GM18505 (cell line): ENCODE data around the gene VEGFA.

Experiments
- ATAC-seq: cut with Tn5 transposase; IDR thresholded peaks from one replicate; pipeline ENCODE4 v1.9.1; 2021; ENCODE audit not compliant: unreplicated experiment
- POLR2A ChIP-seq: IDR thresholded peaks from 4 replicates; pipeline ENCODE4 v1.6.1; 2011; ENCODE audit warnings: borderline replicate concordance; ENCODE audit not compliant: insufficient read depth, insufficient read length; ENCODE audit errors: extremely low read depth

The VEGFA gene

DNA sequence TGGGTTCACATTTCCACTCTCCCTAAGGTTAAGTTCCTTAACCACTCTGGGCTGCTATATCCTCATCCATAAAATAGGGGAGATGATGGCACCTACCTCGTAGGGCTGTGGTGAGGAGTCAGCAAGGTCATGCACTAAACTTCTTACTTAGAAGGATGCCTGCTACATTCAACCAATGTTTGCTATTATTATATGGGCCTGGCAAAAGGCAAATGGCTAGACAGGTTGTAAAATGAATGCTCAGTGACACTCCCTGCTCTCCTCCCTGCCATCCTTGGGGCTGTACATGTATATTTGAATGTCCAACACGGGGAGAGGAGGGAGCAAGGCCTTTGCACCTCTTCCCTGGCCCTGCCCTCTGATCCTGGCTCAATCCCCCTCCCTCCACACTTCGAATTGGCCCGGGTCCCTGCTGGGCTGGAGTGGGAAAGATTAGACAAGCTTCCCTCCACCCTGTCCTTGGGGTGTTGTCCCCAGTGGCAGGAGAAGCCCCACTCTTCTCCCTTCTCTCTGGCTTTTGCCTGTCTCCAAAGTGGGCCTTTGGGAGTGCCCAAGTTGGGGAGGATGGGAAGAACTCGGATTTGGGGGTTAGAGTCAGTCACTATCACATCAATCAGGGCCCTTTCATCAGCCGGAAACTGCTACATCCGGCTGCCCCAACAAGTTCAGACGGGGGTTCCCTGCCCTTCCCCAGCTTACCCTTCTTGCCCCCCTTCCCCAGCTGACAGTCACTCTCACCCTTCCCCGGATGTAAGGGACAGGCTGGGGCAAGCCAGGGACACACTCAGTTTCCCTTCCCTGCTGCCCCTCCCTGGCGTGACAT lies 36.3 kb upstream of the VEGFA start:
- TF ChIP-seq POLR2A = no peak
- no peak for ATAC-seq

DNA sequence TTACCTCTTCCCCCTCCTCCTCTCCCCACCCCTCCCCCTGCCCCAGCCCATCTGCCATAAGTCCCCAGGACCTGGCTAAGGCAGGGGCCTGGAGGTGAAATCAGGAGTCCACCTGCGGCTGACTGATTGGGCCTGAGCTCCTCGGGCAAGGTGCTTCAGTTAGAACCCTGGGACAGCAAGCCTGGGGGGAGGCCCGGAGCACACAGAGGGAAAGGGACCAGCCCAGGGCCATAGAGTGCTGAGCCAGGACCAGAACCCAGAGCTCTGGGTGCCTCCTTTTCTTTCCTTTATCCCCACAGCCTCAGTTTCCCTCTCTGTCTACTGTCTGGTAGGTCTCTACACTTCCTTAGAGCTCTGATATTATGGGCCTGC lies 35.7 kb upstream of the VEGFA start:
- TF ChIP-seq POLR2A = no peak
- no peak for ATAC-seq

DNA sequence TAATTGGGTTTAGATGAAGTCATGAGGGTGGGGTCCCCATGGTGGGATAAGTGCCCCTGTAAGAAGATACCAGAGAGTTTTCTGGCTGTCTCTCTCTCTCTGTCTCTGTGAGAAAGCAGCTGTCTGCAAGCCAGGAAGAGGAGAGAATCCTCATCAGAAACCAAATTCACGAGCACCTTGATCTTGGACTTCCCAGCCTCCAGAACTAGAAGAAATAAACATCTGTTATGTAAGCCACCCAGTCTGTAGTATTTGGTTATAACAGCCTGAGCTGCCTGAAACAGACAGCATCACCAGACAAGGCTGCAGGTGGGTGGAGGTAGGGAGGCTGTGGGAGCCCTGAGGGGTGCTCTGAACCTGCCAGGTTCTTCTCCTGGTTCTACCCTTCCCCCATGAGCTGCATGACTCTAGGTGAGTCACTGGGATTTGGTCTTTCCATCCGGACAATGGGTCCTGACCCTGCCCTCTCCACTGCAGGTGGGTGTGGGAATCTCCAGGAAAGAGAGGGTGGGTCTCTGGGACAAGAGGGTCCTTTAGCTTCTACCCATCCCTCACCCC lies 34.3 kb upstream of the VEGFA start:
- ATAC-seq = no peak
- TF ChIP-seq POLR2A = no peak

DNA sequence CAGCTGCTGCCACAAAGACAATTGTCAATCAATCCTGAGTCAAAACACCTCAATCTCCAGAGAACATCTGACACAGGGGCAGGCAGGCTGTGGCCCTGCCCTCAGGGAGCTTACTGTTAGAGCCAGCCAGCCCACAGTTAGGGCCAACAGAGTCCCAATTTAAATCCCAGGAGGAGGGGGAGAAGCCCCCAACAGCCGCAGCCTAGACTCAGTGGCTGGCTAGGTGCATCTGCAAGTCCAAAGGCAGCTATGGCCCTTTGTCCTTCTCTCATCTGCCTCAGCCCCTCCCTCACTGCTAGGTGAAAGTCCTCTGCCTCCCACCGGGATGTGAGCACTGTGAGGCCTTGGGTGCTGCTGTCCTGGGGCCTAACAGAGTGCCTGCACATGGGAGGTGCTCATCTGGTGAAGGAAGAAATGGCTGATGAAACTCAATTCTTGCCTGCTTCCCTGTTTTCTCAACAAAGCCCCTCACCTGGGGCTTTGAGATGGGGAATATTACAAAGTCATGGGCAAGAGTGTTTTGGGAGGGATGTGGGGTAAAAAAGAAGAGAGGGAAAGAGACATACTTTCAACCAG lies 33.7 kb upstream of the VEGFA start:
- ATAC-seq = no peak
- no peak for TF ChIP-seq POLR2A

DNA sequence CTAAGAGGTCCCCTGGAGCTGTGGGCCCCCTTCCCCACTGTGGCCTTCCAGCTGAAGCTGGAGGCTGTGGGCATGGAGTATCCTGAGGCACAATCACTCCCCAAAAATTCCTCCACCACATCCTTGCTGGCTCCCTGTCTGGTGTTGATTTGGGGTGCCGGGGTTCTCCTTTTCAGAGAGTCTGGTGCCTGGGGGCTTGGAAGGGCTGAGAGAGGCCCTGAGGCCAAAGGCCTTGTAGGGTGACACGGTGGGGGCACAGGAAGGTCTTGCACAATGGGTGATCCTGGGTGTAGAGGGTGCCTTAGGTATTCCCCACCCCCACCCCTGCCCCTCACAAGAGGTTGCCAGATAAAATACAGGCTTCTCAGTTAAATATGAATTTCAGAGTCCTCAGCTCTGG lies 33.2 kb upstream of the VEGFA start:
- no peak for TF ChIP-seq POLR2A
- no peak for ATAC-seq

DNA sequence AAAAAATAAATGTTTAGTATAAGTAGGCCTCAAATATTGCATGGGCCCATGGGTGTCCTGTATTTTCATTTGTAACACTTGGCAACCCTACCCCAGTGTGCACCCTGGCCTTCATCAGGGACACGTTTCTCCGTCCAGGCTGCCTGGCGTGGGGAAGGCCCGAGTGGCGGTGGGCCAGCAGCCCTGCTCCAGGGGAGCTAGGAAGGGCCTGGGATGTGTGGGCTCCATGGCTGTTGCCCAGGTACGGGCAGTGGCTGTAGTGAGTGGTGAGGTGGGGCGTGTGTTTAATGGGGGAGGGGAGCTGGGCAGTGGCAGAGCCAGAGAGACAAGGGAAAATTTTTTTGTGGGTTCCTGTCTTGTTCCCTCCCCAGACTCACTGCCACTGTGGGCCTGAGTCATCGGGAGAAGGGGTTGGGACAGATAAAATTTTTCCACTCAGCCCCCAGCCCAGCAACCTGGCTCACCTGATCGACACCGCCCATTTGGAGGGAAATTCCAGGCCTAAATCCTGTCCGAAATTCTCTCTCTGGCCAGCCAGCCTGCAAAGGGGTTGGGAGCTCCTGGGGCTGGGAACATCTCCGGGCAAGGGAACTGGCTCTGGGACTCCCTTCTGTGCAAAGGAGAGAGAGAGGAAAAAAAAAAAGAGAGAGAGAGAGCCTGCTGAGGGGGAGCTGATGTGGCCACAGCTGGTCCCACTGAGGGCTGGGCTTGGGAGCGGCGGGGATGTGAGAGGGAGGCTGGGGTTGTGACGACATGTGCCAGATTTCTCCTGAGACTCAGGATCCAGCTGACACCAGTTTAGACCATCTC lies 32.5 kb upstream of the VEGFA start:
- no peak for ATAC-seq
- no peak for TF ChIP-seq POLR2A

DNA sequence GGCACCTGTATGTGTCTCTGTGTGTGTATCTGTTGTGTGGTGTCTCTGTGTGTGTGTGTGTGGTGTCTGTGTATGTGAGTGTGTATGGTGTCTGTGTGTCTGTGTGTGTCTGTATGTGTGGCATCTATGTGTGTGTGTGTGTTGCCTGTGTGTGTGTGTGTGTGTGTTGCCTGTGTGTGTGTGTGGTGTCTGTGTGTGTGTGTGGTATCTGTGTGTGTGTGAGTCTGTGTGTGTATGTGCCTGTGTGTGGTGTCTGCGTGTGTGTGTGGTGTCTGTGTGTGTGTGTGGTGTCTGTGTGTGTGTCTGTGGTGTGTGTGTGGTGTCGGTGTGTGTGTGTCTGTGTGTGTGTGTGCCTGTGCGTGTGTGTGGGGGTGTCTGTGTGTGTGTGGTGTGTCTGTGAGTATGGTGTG lies 31.7 kb upstream of the VEGFA start:
- no peak for TF ChIP-seq POLR2A

DNA sequence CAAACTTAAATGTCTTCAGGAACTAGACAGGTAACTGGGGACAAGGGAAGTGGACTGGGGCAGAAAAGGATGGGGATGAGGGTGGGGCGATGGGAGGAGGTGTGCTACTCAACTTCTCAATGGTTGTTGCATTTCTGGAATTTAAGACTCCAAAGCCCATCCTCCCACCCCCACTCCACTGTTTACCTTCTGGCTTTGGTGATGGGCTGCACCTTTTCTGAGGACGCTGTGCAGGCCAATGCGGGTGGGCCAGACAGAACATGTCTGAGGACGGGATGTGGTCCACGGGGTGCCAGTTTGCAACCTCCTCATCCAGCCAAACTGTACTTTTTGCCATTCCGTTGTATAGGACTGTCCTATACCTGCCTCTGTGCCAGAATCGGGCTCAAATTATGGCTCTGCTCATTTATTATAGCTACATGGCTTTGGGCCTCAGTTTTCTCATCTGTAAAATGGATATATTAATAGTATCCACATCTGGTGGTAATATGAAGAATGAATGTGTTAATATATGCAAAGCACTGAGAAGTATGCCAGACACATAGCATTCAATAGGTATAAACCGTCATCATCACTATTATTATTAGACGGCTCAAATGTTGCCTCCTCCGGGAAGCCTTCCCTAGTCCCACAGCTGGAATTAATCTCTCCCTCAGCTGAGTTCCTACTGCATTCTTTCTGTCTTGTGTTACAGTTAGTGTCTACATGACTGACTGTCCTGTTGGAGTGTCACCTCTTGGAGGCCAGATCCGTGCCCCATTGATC lies 31.0 kb upstream of the VEGFA start:
- no peak for TF ChIP-seq POLR2A
- no peak for ATAC-seq

More for the DNA sequence above, 31.7 kb upstream of the VEGFA start:
- no peak for ATAC-seq

DNA sequence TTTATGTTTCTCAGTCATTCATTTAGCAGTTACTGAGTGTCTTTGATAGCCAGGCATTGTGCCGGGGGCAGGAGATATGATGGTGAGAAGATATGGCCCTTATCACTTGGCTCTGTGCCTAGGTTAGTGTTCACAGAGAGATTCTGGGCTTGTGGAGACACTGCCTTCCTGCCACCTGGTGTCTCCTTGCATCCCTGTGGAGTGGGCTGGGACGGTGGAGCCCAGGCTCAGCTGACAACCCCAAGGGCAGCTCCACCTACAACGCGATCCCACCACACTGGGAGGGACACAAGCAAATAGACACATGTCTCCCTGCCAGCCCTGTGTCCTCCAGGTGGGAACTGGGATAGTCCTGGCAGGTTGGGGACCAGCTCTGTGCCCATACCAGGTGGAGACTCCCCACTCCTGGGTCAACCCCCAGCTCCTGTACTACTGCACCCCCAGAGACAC lies 30.3 kb upstream of the VEGFA start:
- no peak for TF ChIP-seq POLR2A
- ATAC-seq = no peak

DNA sequence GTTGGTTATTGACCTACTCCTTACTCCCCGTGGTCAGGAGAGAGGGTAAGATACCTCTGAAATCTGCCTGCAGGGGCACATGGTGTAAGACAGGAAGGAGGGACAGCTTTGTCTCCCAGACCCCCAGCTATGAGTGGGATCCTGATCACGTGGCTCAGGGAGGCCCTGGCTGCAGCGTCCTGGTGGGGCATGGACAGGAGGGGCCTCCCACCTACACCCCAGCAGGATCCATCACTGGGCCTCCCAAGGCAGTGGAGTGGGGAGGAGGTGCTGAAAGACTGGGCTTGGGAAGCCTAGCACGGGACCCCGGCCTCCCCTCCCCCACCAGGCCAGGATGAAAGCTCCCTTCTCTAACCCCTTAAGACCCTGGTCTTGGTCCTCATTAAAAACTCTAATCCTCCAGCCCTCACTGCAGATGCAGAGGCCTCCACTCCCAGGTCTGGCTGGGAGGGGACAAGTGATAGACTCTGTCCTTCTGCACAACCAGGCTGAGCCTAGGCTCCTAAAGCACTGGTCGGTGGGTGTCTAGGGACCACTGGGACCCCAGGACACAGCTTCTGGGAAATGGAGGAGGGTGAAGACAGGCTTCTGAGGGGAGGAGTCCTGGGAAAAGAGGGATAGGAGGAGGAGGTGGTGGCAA lies 29.6 kb upstream of the VEGFA start:
- no peak for ATAC-seq
- no peak for TF ChIP-seq POLR2A

DNA sequence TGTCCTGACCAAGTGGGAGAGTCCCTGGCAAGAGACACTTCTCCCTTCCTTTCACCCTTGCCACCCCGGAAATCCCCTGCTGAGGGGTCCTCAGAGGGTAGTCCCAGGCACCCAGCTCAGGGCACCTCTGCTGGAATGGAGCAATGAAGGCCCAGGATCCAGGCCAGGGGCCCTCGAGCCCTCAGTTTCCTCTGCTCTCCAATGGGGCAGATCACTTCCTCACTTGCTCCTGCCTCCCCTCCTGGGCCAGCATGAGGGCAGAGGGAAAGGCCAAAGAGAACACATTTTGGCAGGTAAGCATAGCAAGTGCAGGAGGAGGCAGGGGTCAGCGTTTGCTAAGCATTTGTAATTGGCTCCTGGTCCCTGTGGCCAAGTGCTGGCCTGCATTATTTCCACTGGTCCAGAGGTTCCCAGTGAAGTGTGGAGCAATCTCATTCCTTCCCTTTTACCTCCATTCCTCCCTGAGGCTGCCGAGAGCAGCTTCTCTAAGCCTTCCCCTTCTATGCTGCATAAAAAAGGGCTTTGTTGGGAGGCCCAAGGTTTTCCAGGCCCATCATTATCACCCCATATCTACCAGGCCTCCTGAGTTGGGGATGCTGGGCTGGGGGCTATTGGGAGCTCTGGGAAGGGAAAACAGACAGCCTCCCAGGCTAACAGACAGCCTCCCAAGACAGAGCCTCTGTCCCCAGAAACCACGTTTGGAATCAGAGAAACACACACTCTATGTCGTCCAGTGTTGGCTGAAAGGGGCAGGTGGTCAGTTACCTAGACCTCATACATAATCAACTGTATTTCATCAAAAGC lies 28.8 kb upstream of the VEGFA start:
- no peak for TF ChIP-seq POLR2A
- ATAC-seq = no peak

DNA sequence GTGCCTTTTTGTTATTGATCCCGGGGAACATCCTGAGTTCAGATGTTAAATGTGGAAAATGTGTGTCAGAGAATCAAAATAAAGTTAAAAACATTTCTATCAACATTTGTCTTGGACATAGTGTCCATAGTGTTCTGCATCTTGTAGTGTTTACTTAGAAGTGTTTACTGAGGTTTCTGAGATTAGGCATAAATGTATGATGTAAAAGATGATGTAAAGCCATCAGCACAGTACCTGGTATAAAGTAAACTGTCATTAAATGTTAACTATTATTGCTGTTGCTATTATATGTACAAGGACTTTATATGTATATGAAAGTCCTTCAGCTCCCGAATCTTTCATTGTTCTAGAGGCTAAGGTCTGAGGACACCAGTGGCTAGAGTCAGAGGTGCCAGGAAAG lies 28.2 kb upstream of the VEGFA start:
- no peak for TF ChIP-seq POLR2A
- ATAC-seq = no peak

DNA sequence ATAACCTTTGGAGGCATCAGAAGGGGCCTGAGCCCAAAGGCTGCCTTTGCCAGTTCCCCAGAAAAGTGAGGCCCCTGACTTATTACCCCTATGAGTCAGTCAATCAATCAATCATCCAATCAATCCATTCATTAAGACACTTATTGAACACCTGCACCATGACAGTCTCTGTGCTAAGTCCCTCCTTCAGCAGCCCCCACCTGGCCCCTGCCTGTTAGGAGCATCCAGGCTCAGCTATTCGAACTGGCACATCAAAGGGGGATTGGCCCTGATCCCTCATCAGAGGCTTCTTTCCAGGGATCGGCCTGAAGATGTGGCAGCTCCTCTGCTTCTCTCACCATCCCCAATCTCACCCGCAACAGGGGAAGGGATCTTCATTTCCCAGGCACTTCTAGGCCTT lies 27.7 kb upstream of the VEGFA start:
- no peak for ATAC-seq
- no peak for TF ChIP-seq POLR2A
